GM20431 (cell line): ENCODE results near the gene ARHGEF19.

Experiments
- in situ Hi-C: fragments of 300-500 bp; cut with MseI, MboI; formaldehyde crosslinking; loops from one replicate; pipeline ENCODE4 v1.15.0; 2020; ENCODE audit warnings: low sequenced_read_pairs; ENCODE audit not compliant: unreplicated experiment

ARHGEF19 gene

DNA sequence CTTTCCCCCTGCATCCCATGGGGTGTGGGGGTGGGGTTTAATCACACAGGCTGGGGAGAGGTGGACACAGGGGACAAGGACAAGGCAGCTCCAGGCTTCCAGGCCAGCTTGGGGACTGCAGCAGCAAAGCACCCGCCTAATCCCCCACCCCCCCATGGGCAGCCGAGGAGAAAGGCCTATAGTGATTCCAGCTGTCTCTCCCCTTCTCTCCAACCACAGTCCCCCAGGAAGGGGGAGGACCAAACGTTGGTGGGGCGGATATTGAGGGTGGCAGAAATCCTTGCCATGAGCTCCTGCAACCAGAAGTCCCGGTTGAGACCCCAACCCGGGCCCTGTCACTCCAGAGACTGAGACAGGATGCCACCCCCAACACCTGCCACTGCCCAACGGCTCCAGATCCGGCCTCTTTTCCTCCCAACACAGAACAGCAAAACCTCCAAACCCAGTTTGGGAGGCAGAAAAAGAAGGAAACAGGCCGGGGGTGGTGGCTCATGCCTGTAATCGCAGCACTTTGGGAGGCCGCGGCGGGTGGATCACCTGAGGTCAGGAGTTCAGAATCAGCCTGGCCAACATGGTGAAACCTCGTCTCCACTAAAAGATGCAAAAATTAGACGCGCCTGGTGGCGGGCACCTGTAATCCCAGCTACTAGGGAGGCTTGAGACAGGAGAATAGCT, 58.3 kb downstream of the ARHGEF19 start:
- in situ Hi-C loops, result no loop called here

- in situ Hi-C loops, result no loop called here
Measured at GRCh38 chr1:16153096-16153998, 59.1 kb downstream of the ARHGEF19 start.

GRCh38 chr1:16152481-16153087, 59.9 kb downstream of the ARHGEF19 start:
- in situ Hi-C loops, result no loop called here

- in situ Hi-C loops, result no loop called here
Measured at GRCh38 chr1:16151995-16152384, 60.5 kb downstream of the ARHGEF19 start.

GRCh38 chr1:16151196-16151994, 61.1 kb downstream of the ARHGEF19 start:
- in situ Hi-C loops, result no loop called here

DNA sequence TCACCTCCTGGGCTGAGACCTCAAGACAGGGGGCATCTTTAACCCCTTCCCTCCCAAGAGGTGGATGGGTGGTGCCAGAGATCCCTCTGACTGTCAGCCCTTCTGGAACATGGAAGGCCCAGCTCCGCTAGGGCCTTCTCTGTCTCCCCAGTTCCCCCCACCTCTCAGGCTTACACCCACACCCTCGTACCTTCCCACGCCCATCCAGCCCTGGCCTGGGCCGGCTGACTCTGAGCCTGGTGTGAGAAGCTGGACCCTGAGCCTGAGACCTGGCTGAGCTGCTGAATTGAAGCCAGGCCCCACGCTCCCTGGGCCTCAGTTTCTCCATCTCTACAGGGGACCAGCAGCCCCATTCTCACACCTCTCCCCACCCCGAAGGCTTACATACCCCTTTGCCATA, 61.9 kb downstream of the ARHGEF19 start:
- in situ Hi-C loops, result no loop called here

DNA sequence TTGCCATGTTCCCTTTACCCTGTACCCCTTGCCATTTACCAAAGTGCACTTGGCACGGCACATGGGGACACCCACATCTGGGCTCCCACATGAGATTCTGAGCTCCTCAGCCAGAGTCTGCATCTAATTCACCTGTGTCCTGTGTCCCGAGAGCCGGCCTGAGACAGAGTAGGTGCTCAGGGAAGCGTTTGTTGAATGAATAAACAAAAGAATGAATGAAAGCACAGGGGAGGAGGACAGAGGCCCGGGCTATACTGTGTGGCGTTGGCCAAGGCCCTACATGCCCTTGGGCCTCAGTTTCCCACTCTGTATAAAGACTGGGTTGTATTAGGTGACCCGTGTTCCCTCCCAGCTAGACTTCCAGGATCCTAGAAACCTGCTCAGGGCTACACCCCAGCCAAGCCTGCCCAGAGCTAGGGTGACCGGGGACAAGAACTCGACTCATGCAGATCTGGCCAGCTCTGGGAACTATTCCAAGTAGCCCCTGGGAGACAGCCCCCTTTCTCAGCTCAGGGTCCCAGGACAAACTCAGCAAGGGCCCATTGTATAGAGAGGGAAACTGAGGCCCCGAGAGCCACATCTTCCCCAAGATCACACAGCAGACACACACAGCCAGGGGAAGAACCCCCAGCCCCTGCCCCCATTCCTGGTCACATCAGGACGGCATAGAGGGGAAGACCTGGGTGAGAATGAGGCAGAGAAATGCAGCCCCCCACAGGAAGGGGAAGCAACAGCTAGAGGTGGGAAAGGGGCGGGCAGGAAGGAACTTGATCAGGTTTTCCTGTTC, 62.6 kb downstream of the ARHGEF19 start:
- in situ Hi-C loops, result no loop called here

GRCh38 chr1:16149146-16149545, 63.3 kb downstream of the ARHGEF19 start:
- in situ Hi-C loops, result no loop called here

GRCh38 chr1:16148329-16149092, 63.9 kb downstream of the ARHGEF19 start:
- in situ Hi-C loops, result no loop called here
